Endothelial cell of umbilical vein (primary cell): Measurements from ENCODE around the gene PYURF. TPM values are rescaled to one million over a fixed set of nuclear protein-coding genes. Genes with fewer than 3 reads are reported as not detected.

ENCODE experiments used
- BruUV-seq: library from RNA; stranded (reverse); fragments of 400-500 nt; replicated peaks from 2 replicates; lab custom pipeline; 2021; lab: Mats Ljungman, UMichigan
- CTCF ChIA-PET: fragments of 300-600, 350-600 bp; sonication (Branson Sonifier 250); formaldehyde crosslinking; loops from one replicate; lab custom pipeline; 2021; ENCODE audit warnings: antibody characterized with exemption, inconsistent platforms; lab: Charles Lee
- POLR2A ChIA-PET: fragments of 300-600, 350-600 bp; sonication (Branson Sonifier 250); formaldehyde crosslinking; loops from one replicate; lab custom pipeline; 2021; ENCODE audit warnings: antibody characterized with exemption, inconsistent platforms; lab: Charles Lee
- DNase-seq: peaks from one replicate; pipeline ENCODE4 v3.0.0-alpha.2; 2011; ENCODE audit warnings: low read depth, low spot score
- FAIRE-seq: peaks from 2 replicates; lab custom pipeline; 2011; peaks lifted over from hg19 to GRCh38; lab: Jason Lieb, UNC
- H2AFZ ChIP-seq: 2 replicates; pipeline ENCODE4 v1.6.0; 2012; ENCODE audit warnings: low read depth, low read length, control low read depth, inconsistent platforms
- H3K27ac ChIP-seq: 2 replicates; pipeline ENCODE4 v1.5.1; 2011; ENCODE audit warnings: low read depth, mild to moderate bottlenecking, control low read depth, low read length, moderate library complexity; ENCODE audit not compliant: insufficient read depth
- H3K27me3 ChIP-seq, 2 experiments: 2 replicates each; pipeline versions ENCODE4 v1.6.0 to v1.6.1; 2011; ENCODE audit warnings: low read length in 2 of 2, mixed read lengths in 1 of 2; ENCODE audit not compliant: control insufficient read depth in 2 of 2, insufficient read depth in 2 of 2
- H3K36me3 ChIP-seq, 2 experiments: 2 replicates in 1 of 2; 3 replicates in 1 of 2; pipeline ENCODE4 v1.5.1; 2011; ENCODE audit warnings: low read length in 2 of 2, mild to moderate bottlenecking in 1 of 2, moderate library complexity in 1 of 2; ENCODE audit not compliant: control insufficient read depth in 2 of 2, insufficient read depth in 2 of 2; ENCODE audit errors: extremely low read depth in 1 of 2
- H3K4me1 ChIP-seq: 3 replicates; pipeline ENCODE4 v1.5.1; 2011; ENCODE audit warnings: mild to moderate bottlenecking, low read length; ENCODE audit not compliant: control insufficient read depth, insufficient read depth; ENCODE audit errors: extremely low read depth
- H3K4me2 ChIP-seq: 2 replicates; pipeline ENCODE4 v1.6.1; 2011; ENCODE audit warnings: low read length, control low read depth, mixed read lengths; ENCODE audit not compliant: insufficient read depth
- H3K4me3 ChIP-seq, 3 experiments: fragments of 200-600 bp in 1 of 3; sonication (generic), shearing (Covaris generic) in 1 of 3; replicated peaks in 1 of 3; 2 replicates each; pipeline ENCODE4 v1.5.1; 2011 to 2016; ENCODE audit warnings: control low read depth in 3 of 3, low read length in 3 of 3, mild to moderate bottlenecking in 2 of 3, inconsistent platforms in 1 of 3, low read depth in 1 of 3, moderate library complexity in 1 of 3; ENCODE audit not compliant: insufficient read depth in 1 of 3
- H3K79me2 ChIP-seq: 2 replicates; pipeline ENCODE4 v1.6.0; 2012; ENCODE audit warnings: low read length, inconsistent platforms; ENCODE audit not compliant: control insufficient read depth, insufficient read depth
- H3K9ac ChIP-seq: replicated peaks from 2 replicates; pipeline ENCODE3; 2011; ENCODE audit warnings: low read length, control low read depth; ENCODE audit not compliant: insufficient read depth; ENCODE audit errors: extremely low read depth
- H3K9me1 ChIP-seq: replicated peaks from 3 replicates; pipeline ENCODE4 v1.6.0; 2011; ENCODE audit warnings: mild to moderate bottlenecking, low read length; ENCODE audit not compliant: control insufficient read depth, insufficient read depth; ENCODE audit errors: extremely low read depth
- H3K9me3 ChIP-seq: replicated peaks from 2 replicates; pipeline ENCODE4 v1.5.1; 2012; ENCODE audit warnings: low read length, inconsistent platforms; ENCODE audit not compliant: control insufficient read depth, insufficient read depth
- H4K20me1 ChIP-seq: replicated peaks from 2 replicates; pipeline ENCODE3; 2011; ENCODE audit warnings: mild to moderate bottlenecking, low read length; ENCODE audit not compliant: control insufficient read depth, insufficient read depth; ENCODE audit errors: extremely low read depth
- EZH2 ChIP-seq: IDR thresholded peaks from 2 replicates; pipeline ENCODE4 v1.6.1; 2012; ENCODE audit warnings: borderline replicate concordance, low read depth, mild to moderate bottlenecking, moderate library complexity, low read length, inconsistent platforms; ENCODE audit not compliant: severe bottlenecking
- FOS ChIP-seq: IDR thresholded peaks from 2 replicates; pipeline ENCODE4 v1.6.1; 2011; ENCODE audit warnings: mild to moderate bottlenecking, low read length, moderate library complexity, borderline replicate concordance; ENCODE audit not compliant: insufficient read depth
- GATA2 ChIP-seq: IDR thresholded peaks from 2 replicates; pipeline ENCODE4 v1.7.0; 2011; ENCODE audit warnings: low read depth, mild to moderate bottlenecking, moderate library complexity, mixed read lengths, low read length; ENCODE audit not compliant: insufficient read length, insufficient read depth
- JUN ChIP-seq: IDR thresholded peaks from 2 replicates; pipeline ENCODE4 v1.6.1; 2011; ENCODE audit warnings: borderline replicate concordance, low read depth; ENCODE audit not compliant: insufficient read length, insufficient read depth
- MYC ChIP-seq: IDR thresholded peaks from one replicate; pipeline ENCODE4 v1.6.1; 2011; ENCODE audit warnings: mild to moderate bottlenecking, low read depth, low read length
- POLR2A ChIP-seq: IDR thresholded peaks from 2 replicates; pipeline ENCODE4 v1.6.1; 2012; ENCODE audit warnings: low read depth, mild to moderate bottlenecking, control low read depth, low read length
- POLR2AphosphoS5 ChIP-seq: IDR thresholded peaks from 2 replicates; pipeline ENCODE4 v1.6.1; 2012; ENCODE audit warnings: low read depth, mild to moderate bottlenecking, control low read depth, low read length, moderate library complexity; ENCODE audit not compliant: insufficient read depth
- dilution Hi-C: fragments of 300-500 bp; cut with MboI; formaldehyde crosslinking; loops from one replicate; pipeline ENCODE4 v1.15.0; 2019; ENCODE audit warnings: low sequenced_read_pairs; ENCODE audit not compliant: extremely low pct_ligation_motif_present
- intact Hi-C: fragments of 100-400 bp; cut with micrococcal nuclease; formaldehyde crosslinking; loops from one replicate; pipeline ENCODE4 v1.10.0; 2022
- polyA plus RNA-seq, 4 experiments: library from polyadenylated mRNA; depleted of rRNA in 3 of 4; stranded (reverse) in 3 of 4; unstranded in 1 of 4; fragments of >200 nt; gene quantifications; 2 replicates each; pipeline versions ENCODE4 v1.2.1 to v1.2.3, GENCODE V29; 2011 to 2012; ENCODE audit warnings: missing spikeins in 1 of 4
- total RNA-seq: library from RNA; stranded (reverse); gene quantifications from 2 replicates; pipeline ENCODE4 v1.2.3, GENCODE V29; 2021
- TF ChIP-seq, protein P1 (sequence below), 2 donors: IDR thresholded peaks; 1 replicate in 1 of 2; 2 replicates in 1 of 2; pipeline ENCODE4 v1.5.1; 2011; ENCODE audit warnings: low read length in 2 of 2, mild to moderate bottlenecking in 2 of 2, moderate library complexity in 2 of 2, control low read depth in 1 of 2, inconsistent platforms in 1 of 2, low read depth in 1 of 2; ENCODE audit not compliant: insufficient read depth in 1 of 2; ENCODE audit errors: extremely low read depth in 1 of 2
- TF ChIP-seq, protein P2 (sequence below): IDR thresholded peaks from 2 replicates; pipeline ENCODE4 v1.6.1; 2011; ENCODE audit not compliant: insufficient read depth, insufficient read length

Gene PYURF
- total and polyA plus RNA-seq, 2 donors (not counting 3 experiments of a cell fraction or from before 2014, with no cell fraction given), result 59.1 to 79.7 TPM

DNA sequence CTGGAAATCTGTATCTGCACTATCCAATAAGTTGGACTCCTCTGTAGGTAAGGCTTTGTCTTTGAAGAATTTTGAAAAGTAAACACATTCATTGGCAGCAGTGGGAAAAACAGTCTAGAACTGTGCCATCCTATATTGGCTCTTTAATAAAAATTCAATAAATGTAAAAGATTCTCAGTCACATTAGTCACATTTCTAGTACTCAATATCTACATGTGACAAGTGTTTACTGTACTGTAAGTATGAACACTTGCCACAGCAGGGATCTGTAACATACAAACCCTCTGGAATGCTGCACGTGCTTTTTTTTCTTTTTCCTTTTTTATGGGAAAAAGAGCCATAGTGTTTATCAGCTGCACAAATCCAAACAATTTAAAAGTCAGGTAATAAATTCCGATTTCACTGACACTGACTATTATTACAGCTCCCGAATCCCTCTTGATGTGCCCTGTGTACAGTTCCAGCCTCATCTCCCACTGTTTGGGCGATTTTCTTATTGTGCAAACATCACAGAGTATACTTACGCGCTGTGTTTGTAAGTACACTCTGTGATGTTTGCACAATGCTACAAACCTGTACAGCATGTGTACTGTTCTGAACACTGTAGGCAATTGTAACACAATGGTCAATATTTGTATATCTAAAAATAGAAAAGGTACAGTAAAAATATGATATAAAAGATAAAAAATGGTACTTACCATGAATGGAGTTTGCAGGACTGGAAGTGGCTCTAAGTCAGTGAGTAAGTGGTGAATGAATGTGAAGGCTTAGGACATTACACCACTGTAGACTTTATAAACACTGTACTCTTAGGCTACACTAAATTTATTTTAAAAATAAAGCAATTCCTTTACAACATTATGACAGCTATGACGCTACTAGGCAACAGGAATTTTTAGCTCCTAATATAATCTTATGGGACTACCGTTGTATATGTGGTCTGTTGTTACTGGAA is 8.7 kb downstream of the PYURF start:
- Histone ChIP-seq H3K27me3 (no peaks in the 10 kb centered on the region), H3K9me1 (no peaks in the 10 kb centered on the region), H2AFZ (no peak overlapping the region), H3K9ac (no peak overlapping the region), H3K79me2 (no peaks in the 10 kb centered on the region), H3K4me1 (peaks cover 10% of the 10 kb centered on the region), H3K27ac (no peak overlapping the region), H3K36me3 (no peaks in the 10 kb centered on the region), H3K4me3 (no peak overlapping the region), H4K20me1 (no peaks in the 10 kb centered on the region), H3K4me2 (no peak overlapping the region), H3K9me3 (no peaks in the 10 kb centered on the region)
- dilution Hi-C loops, result no loop called here
- no peak for FAIRE-seq
- ChIA-PET POLR2A (interaction anchor here (0.9 kb wide), 1 partner anchor 296 kb away, joined by 3 read pairs; no protein-coding TSS in a partner anchor), CTCF (interaction anchor here (0.5 to 16.1 kb wide), 73 partner anchors 9 to 1124 kb away, joined by 3 to 519 read pairs (median 4); partner anchors contain the start of genes ABCG2, HERC5, HERC6 and HSD17B11)
- DNase-seq, result no peak
- TF ChIP-seq FOS (no peak), GATA2 (no peak), EZH2 (no peak), MYC (no peak), POLR2A (no peak), JUN (no peak), POLR2AphosphoS5 (no peak)
- TF ChIP-seq, protein P1, sequence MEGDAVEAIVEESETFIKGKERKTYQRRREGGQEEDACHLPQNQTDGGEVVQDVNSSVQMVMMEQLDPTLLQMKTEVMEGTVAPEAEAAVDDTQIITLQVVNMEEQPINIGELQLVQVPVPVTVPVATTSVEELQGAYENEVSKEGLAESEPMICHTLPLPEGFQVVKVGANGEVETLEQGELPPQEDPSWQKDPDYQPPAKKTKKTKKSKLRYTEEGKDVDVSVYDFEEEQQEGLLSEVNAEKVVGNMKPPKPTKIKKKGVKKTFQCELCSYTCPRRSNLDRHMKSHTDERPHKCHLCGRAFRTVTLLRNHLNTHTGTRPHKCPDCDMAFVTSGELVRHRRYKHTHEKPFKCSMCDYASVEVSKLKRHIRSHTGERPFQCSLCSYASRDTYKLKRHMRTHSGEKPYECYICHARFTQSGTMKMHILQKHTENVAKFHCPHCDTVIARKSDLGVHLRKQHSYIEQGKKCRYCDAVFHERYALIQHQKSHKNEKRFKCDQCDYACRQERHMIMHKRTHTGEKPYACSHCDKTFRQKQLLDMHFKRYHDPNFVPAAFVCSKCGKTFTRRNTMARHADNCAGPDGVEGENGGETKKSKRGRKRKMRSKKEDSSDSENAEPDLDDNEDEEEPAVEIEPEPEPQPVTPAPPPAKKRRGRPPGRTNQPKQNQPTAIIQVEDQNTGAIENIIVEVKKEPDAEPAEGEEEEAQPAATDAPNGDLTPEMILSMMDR (IDR thresholded peaks at IDR 0.05; ENCODE audit: extremely low read depth in 1 of 2, insufficient read depth in 1 of 2, low read depth in 1 of 2, low read length in 2 of 2), result no peak
- TF ChIP-seq, protein P2, sequence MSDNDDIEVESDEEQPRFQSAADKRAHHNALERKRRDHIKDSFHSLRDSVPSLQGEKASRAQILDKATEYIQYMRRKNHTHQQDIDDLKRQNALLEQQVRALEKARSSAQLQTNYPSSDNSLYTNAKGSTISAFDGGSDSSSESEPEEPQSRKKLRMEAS, result no peak
- intact Hi-C loops, result loop anchor here (1.0 to 10.0 kb wide), 7 partner anchors 58 to 660 kb away; partner anchors contain the start of genes HERC5, HERC6 and PPM1K
- no TSS peak for BruUV-seq
